HEK293 (cell line): ENCODE results near the gene TOMM5.

ENCODE experiments used
- CTCF ChIA-PET: fragments of 350-600 bp; formaldehyde crosslinking; extraction: SDS; loops from one replicate; lab custom pipeline; 2021; ENCODE audit warnings: antibody characterized with exemption; lab: Yijun Ruan, JAX
- POLR2A ChIA-PET: fragments of 300-600 bp; formaldehyde crosslinking; extraction: SDS; loops from one replicate; lab custom pipeline; 2020; ENCODE audit warnings: antibody characterized with exemption, inconsistent platforms; lab: Yijun Ruan, JAX
- H3K27ac ChIP-seq: fragments of 200-500 bp; sonication (Bioruptor generic); 2 replicates; pipeline ENCODE4 v1.5.1; 2014; ENCODE audit warnings: low read depth, low read length, control low read depth, inconsistent platforms; ENCODE audit errors: extremely low read depth
- H3K36me3 ChIP-seq, 2 experiments: fragments of 200-500 bp in 1 of 2; sonication (Bioruptor generic) in 1 of 2; 1 replicate in 1 of 2; 2 replicates in 1 of 2; pipeline ENCODE4 v1.5.1; 2014 to 2017; ENCODE audit warnings: inconsistent platforms in 2 of 2, low read length in 2 of 2; ENCODE audit not compliant: control insufficient read depth in 2 of 2, insufficient read depth in 1 of 2
- H3K4me1 ChIP-seq: fragments of 200-500 bp; sonication (Bioruptor generic); 2 replicates; pipeline ENCODE4 v1.5.1; 2014; ENCODE audit warnings: mild to moderate bottlenecking, low read length, inconsistent platforms; ENCODE audit not compliant: control insufficient read depth, insufficient read depth
- H3K4me3 ChIP-seq: 2 replicates; pipeline ENCODE4 v1.5.1; 2011; ENCODE audit warnings: low read depth, mild to moderate bottlenecking, control low read depth, low read length, moderate library complexity
- H3K9me3 ChIP-seq: fragments of 200-500 bp; sonication (Bioruptor generic); 2 replicates; pipeline ENCODE4 v1.5.1; 2014; ENCODE audit warnings: low read depth, low read length, inconsistent platforms; ENCODE audit not compliant: control insufficient read depth, insufficient read depth
- KLF10 ChIP-seq: fragments of 450-650 bp; IDR thresholded peaks from 2 replicates; pipeline ENCODE4 v1.5.1; 2018; ENCODE audit warnings: missing biosample characterization, mild to moderate bottlenecking, missing genetic modification characterization
- PATZ1 ChIP-seq: fragments of 450-650 bp; formaldehyde crosslinking; IDR thresholded peaks from 2 replicates; pipeline ENCODE4 v1.5.1; 2016; ENCODE audit warnings: missing biosample characterization, missing genetic modification characterization
- PRDM2 ChIP-seq: fragments of 450-650 bp; formaldehyde crosslinking; IDR thresholded peaks from 2 replicates; pipeline ENCODE4 v1.5.1; 2016; ENCODE audit warnings: missing biosample characterization, missing genetic modification characterization, borderline replicate concordance
- REPIN1 ChIP-seq: fragments of 450-650 bp; formaldehyde crosslinking; IDR thresholded peaks from 2 replicates; pipeline ENCODE4 v1.5.1; 2017; ENCODE audit warnings: missing biosample characterization, missing genetic modification characterization, low read depth
- SP2 ChIP-seq: fragments of 450-650 bp; formaldehyde crosslinking; IDR thresholded peaks from 2 replicates; pipeline ENCODE4 v1.5.1; 2016; ENCODE audit warnings: missing biosample characterization, missing genetic modification characterization
- SP7 ChIP-seq: fragments of 450-650 bp; formaldehyde crosslinking; IDR thresholded peaks from 2 replicates; pipeline ENCODE4 v1.5.1; 2016; ENCODE audit warnings: missing biosample characterization, missing genetic modification characterization
- ZBTB26 ChIP-seq: fragments of 450-650 bp; formaldehyde crosslinking; optimal IDR thresholded peaks from 2 replicates; pipeline ENCODE3; 2016; ENCODE audit warnings: missing biosample characterization, mild to moderate bottlenecking, missing genetic modification characterization
- ZBTB49 ChIP-seq: fragments of 450-650 bp; formaldehyde crosslinking; IDR thresholded peaks from 2 replicates; pipeline ENCODE4 v1.5.1; 2016; ENCODE audit warnings: missing biosample characterization, missing genetic modification characterization, low read depth
- ZBTB6 ChIP-seq: fragments of 450-650 bp; formaldehyde crosslinking; IDR thresholded peaks from 2 replicates; pipeline ENCODE4 v1.5.1; 2017; ENCODE audit warnings: missing biosample characterization, missing genetic modification characterization
- ZFP69B ChIP-seq: fragments of 450-650 bp; formaldehyde crosslinking; IDR thresholded peaks from 2 replicates; pipeline ENCODE4 v1.5.1; 2016; ENCODE audit warnings: missing biosample characterization, missing genetic modification characterization
- ZNF146 ChIP-seq: fragments of 450-650 bp; formaldehyde crosslinking; IDR thresholded peaks from 2 replicates; pipeline ENCODE4 v1.5.1; 2016; ENCODE audit warnings: missing biosample characterization, missing genetic modification characterization
- ZNF148 ChIP-seq: fragments of 450-650 bp; formaldehyde crosslinking; IDR thresholded peaks from 2 replicates; pipeline ENCODE4 v1.5.0; 2017; ENCODE audit warnings: missing biosample characterization, missing genetic modification characterization, borderline replicate concordance
- ZNF266 ChIP-seq: fragments of 450-650 bp; formaldehyde crosslinking; IDR thresholded peaks from 2 replicates; pipeline ENCODE4 v1.5.1; 2016; ENCODE audit warnings: missing biosample characterization, missing genetic modification characterization, low read depth
- ZNF366 ChIP-seq: fragments of 450-650 bp; formaldehyde crosslinking; conservative IDR thresholded peaks from 2 replicates; pipeline ENCODE4 v1.5.1; 2016; ENCODE audit warnings: missing biosample characterization, missing genetic modification characterization
- ZNF37A ChIP-seq: fragments of 450-650 bp; IDR thresholded peaks from 2 replicates; pipeline ENCODE4 v1.5.1; 2018; ENCODE audit warnings: missing biosample characterization, missing genetic modification characterization
- ZNF510 ChIP-seq: fragments of 450-650 bp; formaldehyde crosslinking; IDR thresholded peaks from 2 replicates; pipeline ENCODE4 v1.5.1; 2018; ENCODE audit warnings: mild to moderate bottlenecking, missing genetic modification characterization, missing biosample characterization; ENCODE audit not compliant: insufficient replicate concordance
- ZNF561 ChIP-seq: fragments of 450-650 bp; IDR thresholded peaks from 2 replicates; pipeline ENCODE4 v1.5.1; 2018; ENCODE audit warnings: missing biosample characterization, missing genetic modification characterization, borderline replicate concordance
- ZNF624 ChIP-seq: fragments of 450-650 bp; formaldehyde crosslinking; IDR thresholded peaks from 2 replicates; pipeline ENCODE4 v1.5.1; 2017; ENCODE audit warnings: missing biosample characterization, missing genetic modification characterization
- ZNF658 ChIP-seq: fragments of 450-650 bp; formaldehyde crosslinking; IDR thresholded peaks from 2 replicates; pipeline ENCODE4; 2016; ENCODE audit warnings: missing biosample characterization, missing genetic modification characterization
- ZNF777 ChIP-seq: fragments of 450-650 bp; formaldehyde crosslinking; IDR thresholded peaks from 2 replicates; pipeline ENCODE4 v1.5.1; 2017; ENCODE audit warnings: missing biosample characterization, missing genetic modification characterization, borderline replicate concordance

The TOMM5 gene

GRCh38 chr9:37604296-37604695 is 11.9 kb upstream of the TOMM5 start (continued):
- no peak for TF ChIP-seq ZNF148 (tag by site-specific recombination)
- TF ChIP-seq ZNF146 (tag by site-specific recombination): no peak
- no peak for TF ChIP-seq ZNF561
- TF ChIP-seq ZBTB6: no peak
- no peak for TF ChIP-seq PATZ1 (tag by site-specific recombination)
- TF ChIP-seq ZFP69B (tag by site-specific recombination): no peak
- no peak for TF ChIP-seq ZBTB26 (tag by site-specific recombination)

GRCh38 chr9:37602817-37603216 is 10.4 kb upstream of the TOMM5 start:
- POLR2A ChIA-PET: interaction anchor here (1.7 kb wide), 1 partner anchor 10 kb away, joined by 5 read pairs; the partner anchor contains the start of gene TOMM5
- no peak overlapping the region for H3K27ac ChIP-seq
- no peak for TF ChIP-seq SP7
- TF ChIP-seq ZNF624 (tag by site-specific recombination): no peak
- no peak for TF ChIP-seq ZNF366 (tag by site-specific recombination)
- TF ChIP-seq ZNF37A (tag by site-specific recombination): no peak
- no peak for TF ChIP-seq ZNF658 (tag by site-specific recombination)
- TF ChIP-seq ZBTB26 (tag by site-specific recombination): no peak
- TF ChIP-seq KLF10 (tag by site-specific recombination): no peak
- TF ChIP-seq REPIN1 (tag by site-specific recombination): no peak
- no peak for TF ChIP-seq ZBTB49
- no peak for TF ChIP-seq ZNF266 (tag by site-specific recombination)
- no peak for TF ChIP-seq SP2
- no peak for TF ChIP-seq ZNF510
- no peak for TF ChIP-seq ZNF777 (tag by site-specific recombination)
- no peak for TF ChIP-seq PRDM2

More at GRCh38 chr9:37602817-37603216, 10.4 kb upstream of the TOMM5 start:
- H3K4me1 ChIP-seq: no peaks in the 10 kb centered on the region
- H3K9me3 ChIP-seq: no peaks in the 10 kb centered on the region
- H3K4me3 ChIP-seq: no peak overlapping the region
- no peaks in the 10 kb centered on the region for H3K36me3 ChIP-seq
- CTCF ChIA-PET: interaction anchor here (1.3 kb wide), 1 partner anchor 8 kb away, joined by 3 read pairs; no protein-coding TSS in a partner anchor
